ENCODE measurements around the gene FILIP1L. TPM values are rescaled to one million over a fixed set of nuclear protein-coding genes. Genes with fewer than 3 reads are reported as not detected.

FILIP1L gene
- polyA plus RNA-seq, 1 of the 3 experiments (the other 2 are of a cell fraction), result 26.8 TPM

DNA sequence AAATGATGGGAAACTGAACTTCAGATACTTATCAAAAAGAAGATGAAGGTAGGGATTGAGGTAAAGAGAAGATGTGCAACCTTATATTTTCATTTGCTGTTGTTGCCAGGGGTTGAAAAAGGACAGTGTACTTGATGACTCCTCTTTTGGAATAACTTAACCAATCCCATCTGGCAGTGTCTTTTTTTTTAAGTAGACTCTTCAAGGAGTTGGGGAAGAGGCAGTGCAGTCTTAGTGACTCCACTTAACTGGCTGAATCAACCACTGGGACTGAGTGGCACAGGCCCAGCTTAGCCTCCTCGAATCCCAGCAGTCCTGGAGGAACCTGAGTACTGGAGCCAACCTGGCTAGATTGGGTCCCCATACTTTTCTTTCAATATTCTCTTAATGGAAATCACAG lies 27.3 kb upstream of the FILIP1L start:
- no peak overlapping the region for H3K4me2 ChIP-seq

More for the DNA sequence above, 27.3 kb upstream of the FILIP1L start:
- no peaks in the 10 kb centered on the region for H3K36me3 ChIP-seq (replicated peaks in 1 of 2; ENCODE audit: control insufficient read depth in 1 of 2, insufficient read depth in 2 of 2, low read length in 1 of 2)
- ChIA-PET CTCF (no interaction called here), POLR2A (no interaction called here)
- 89% methylated on average over 1 of the region's 1 CpG for WGBS (ENCODE audit: low lambda C conversion rate)
- DNase-seq, result no peak
- H4K20me1 ChIP-seq (ENCODE audit: insufficient read depth), result no peaks in the 10 kb centered on the region
- no peak for TF ChIP-seq POLR2AphosphoS5 (IDR thresholded peaks at IDR 0.05; ENCODE audit: low read depth, low read length)
- TF ChIP-seq USF2 (IDR thresholded peaks at IDR 0.05; ENCODE audit: borderline replicate concordance, low read depth, low read length), result no peak
- TF ChIP-seq TCF12 (IDR thresholded peaks at IDR 0.05), result no peak
- TF ChIP-seq GABPA (IDR thresholded peaks at IDR 0.05; ENCODE audit: low read depth), result no peak
- no peak for TF ChIP-seq ELF1 (IDR thresholded peaks at IDR 0.05)
- TF ChIP-seq GATA2 (CRISPR knock-in tag; IDR thresholded peaks at IDR 0.05), result no peak
- TF ChIP-seq, protein P1, sequence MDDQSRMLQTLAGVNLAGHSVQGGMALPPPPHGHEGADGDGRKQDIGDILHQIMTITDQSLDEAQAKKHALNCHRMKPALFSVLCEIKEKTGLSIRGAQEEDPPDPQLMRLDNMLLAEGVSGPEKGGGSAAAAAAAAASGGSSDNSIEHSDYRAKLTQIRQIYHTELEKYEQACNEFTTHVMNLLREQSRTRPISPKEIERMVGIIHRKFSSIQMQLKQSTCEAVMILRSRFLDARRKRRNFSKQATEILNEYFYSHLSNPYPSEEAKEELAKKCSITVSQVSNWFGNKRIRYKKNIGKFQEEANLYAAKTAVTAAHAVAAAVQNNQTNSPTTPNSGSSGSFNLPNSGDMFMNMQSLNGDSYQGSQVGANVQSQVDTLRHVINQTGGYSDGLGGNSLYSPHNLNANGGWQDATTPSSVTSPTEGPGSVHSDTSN (IDR thresholded peaks at IDR 0.05), result no peak
- no peak for TF ChIP-seq IRF3 (IDR thresholded peaks at IDR 0.05; ENCODE audit: low read depth, low read length)
- TF ChIP-seq, protein P2, sequence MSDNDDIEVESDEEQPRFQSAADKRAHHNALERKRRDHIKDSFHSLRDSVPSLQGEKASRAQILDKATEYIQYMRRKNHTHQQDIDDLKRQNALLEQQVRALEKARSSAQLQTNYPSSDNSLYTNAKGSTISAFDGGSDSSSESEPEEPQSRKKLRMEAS (IDR thresholded peaks at IDR 0.05; ENCODE audit: low read depth), result no peak
- TF ChIP-seq FOXJ3 (CRISPR knock-in tag; IDR thresholded peaks at IDR 0.05), result no peak
- TF ChIP-seq EZH2phosphoT487 (IDR thresholded peaks at IDR 0.05; ENCODE audit: borderline replicate concordance, low read depth), result no peak
- TF ChIP-seq, protein P3, sequence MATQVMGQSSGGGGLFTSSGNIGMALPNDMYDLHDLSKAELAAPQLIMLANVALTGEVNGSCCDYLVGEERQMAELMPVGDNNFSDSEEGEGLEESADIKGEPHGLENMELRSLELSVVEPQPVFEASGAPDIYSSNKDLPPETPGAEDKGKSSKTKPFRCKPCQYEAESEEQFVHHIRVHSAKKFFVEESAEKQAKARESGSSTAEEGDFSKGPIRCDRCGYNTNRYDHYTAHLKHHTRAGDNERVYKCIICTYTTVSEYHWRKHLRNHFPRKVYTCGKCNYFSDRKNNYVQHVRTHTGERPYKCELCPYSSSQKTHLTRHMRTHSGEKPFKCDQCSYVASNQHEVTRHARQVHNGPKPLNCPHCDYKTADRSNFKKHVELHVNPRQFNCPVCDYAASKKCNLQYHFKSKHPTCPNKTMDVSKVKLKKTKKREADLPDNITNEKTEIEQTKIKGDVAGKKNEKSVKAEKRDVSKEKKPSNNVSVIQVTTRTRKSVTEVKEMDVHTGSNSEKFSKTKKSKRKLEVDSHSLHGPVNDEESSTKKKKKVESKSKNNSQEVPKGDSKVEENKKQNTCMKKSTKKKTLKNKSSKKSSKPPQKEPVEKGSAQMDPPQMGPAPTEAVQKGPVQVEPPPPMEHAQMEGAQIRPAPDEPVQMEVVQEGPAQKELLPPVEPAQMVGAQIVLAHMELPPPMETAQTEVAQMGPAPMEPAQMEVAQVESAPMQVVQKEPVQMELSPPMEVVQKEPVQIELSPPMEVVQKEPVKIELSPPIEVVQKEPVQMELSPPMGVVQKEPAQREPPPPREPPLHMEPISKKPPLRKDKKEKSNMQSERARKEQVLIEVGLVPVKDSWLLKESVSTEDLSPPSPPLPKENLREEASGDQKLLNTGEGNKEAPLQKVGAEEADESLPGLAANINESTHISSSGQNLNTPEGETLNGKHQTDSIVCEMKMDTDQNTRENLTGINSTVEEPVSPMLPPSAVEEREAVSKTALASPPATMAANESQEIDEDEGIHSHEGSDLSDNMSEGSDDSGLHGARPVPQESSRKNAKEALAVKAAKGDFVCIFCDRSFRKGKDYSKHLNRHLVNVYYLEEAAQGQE (IDR thresholded peaks at IDR 0.05; ENCODE audit: low read depth, low read length), result no peak
- no peak for TF ChIP-seq MEF2A (IDR thresholded peaks at IDR 0.05; ENCODE audit: borderline replicate concordance, low read depth)
- no peak overlapping the region for H3K4me3 ChIP-seq (ENCODE audit: low read depth in 2 of 2, low read length in 1 of 2)
- H3F3A ChIP-seq (replicated peaks; ENCODE audit: insufficient read depth), result no peaks in the 10 kb centered on the region
- H3K9me3 ChIP-seq, result 0 out of 2 replicates have a peak, but pooled peaks cover 6% of the 10 kb centered on the region
- H3K27ac ChIP-seq (ENCODE audit: low read depth in 2 of 2, low read length in 1 of 2), result no peak overlapping the region
- no peaks in the 10 kb centered on the region for H3K79me2 ChIP-seq (ENCODE audit: insufficient read depth)
- no peaks in the 10 kb centered on the region for H3K4me1 ChIP-seq (ENCODE audit: control insufficient read depth in 1 of 2, insufficient read depth in 2 of 2, low read depth in 1 of 2, low read length in 1 of 2)
- no peak overlapping the region for H3K9ac ChIP-seq
- no peak overlapping the region for H2AFZ ChIP-seq (ENCODE audit: low read depth)
- no peaks in the 10 kb centered on the region for H3K27me3 ChIP-seq (ENCODE audit: insufficient read depth)
- H3K9me2 ChIP-seq, result 0 out of 2 replicates have a peak, but pooled peaks cover 3% of the 10 kb centered on the region

Data from SK-N-SH (cell line).